ENCODE results near the gene MFNG. TPM values are rescaled to one million over a fixed set of nuclear protein-coding genes. Genes with fewer than 3 reads are reported as not detected.

MFNG gene, protein sequence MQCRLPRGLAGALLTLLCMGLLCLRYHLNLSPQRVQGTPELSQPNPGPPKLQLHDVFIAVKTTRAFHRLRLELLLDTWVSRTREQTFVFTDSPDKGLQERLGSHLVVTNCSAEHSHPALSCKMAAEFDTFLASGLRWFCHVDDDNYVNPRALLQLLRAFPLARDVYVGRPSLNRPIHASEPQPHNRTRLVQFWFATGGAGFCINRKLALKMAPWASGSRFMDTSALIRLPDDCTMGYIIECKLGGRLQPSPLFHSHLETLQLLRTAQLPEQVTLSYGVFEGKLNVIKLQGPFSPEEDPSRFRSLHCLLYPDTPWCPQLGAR
- total RNA-seq (2014; rRNA removed; shearing (Covaris generic)) = 2.0 and 2.5 TPM in 2 replicates

DNA sequence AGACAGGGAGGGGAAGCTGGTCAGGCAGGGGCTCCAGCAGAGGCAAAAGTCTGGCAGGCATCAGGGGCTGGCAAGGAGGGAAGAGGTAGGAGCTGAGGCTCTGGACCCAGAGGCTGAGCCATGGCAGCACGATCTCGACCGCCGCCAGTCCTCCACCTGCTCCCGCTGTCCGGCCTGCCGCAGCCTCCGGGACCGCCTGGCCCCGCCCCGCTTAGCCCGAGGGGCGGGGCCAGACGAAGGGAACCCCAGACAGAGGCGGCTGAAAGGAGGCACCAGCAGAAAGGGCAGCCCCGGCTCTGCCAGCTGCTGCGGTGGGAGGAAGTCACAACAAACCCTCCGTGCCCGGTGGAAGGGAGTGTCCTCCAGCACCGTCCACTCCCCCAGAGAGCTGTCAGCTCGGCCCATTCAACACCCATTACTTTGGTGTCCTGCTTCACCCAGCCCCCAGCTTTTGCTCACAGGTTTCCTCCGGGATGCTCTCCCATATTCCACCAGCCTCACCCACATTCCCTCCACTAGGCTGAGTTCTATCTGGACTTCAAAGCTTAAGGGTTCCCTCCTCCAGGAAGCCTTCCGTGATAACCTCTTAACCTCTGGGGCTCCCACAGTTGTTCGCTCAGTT is at the start of gene MFNG:
MFNG (minus strand) TSS at position 161 of the 622 bp plus-strand sequence. CDS start 207 bp downstream, outside the sequence.

DNA sequence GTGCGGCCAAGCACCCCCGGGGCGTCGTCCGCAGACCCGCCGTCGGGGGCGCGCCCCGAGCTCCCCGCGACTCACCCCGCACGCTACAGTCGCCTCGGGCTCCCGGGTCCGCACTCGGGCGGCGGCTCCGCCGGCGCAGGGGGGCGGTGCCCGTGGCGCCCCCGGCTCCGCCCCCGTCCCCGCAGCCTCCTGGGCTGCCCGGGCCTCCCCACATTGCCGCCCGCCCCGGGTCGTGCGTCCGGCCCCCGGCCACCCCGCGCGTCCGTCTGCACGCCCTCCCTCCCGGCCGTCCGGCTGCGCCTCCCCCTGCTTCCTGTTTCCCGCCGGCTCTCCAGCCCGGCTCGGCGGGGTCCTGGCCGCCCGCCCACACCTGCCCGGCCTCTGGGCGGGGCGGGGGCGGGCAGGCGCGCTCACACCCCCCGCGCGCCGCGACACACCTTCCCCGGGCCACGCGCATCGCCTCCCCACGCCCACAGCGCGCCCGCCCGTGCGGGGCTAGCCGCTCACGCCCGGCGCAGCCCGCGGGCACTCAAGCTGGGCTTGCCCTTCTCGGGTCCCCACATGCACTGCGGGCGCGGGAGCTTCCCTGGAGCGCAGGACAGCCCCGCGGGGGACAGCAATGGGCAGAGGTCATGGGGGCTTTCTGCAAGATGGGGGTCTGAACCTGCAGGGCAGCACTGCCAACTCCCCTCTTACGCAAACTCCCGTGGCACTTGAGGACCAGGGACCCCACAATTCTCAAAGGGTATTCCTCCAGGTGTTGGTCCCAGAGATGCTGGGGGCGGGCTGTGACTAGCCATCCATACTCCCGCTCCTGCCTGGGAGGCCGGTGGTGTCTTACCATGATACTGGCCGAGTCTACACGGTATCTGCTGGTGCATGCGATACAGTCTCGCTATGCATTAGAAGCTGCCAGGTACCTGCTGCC is 33.3 kb upstream of the MFNG start, which contains the start of gene CARD10:
CARD10 (minus strand) TSS at position 148 of the 928 bp plus-strand sequence. CDS start 215 bp downstream, outside the sequence.

DNA sequence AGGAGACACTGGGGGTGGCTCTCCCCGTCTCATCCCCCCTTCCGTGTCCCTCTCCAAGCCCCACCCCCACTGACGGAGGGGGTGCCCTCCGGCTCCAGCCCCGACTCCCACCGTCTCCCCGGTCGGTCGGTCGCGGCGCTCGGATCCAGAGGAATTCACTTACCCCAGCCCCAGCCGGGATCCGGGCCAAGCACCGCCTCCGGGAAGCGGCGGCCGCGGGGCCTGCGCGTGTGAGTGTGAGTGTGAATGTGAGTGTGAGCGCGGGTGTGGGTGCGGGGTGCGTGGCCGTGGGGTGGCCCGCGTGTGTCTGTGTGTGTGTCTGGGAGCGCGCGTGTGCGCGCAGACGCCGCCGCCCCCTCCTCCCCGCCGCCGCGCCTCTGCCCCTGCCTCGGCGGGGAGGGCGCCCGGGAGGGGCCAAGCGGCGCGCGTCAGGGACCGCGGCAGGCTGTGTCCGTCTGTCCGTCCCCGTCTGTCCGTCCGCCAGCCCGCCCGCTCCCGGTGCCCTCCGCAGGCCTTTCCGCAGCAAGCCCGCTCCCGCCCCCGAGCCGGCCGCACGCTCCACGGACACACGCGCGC is 59.0 kb downstream of the MFNG start, which contains the start of gene ELFN2:
ELFN2 (minus strand) TSS at position 345 of the 576 bp plus-strand sequence. CDS start 51,945 bp downstream, outside the sequence.

Other genes starting within 250 kb of the MFNG start
- gene RAC2, start 242.1 kb downstream of the MFNG start, total RNA-seq (2014; rRNA removed; shearing (Covaris generic)) = 0.40 TPM in 1 of 2 replicates, not detected in the other
- 0.32 and 2.7 TPM in 2 replicates for gene CYTH4, start 203.9 kb downstream of the MFNG start, total RNA-seq (2014; rRNA removed; shearing (Covaris generic))
- 0.13 and 0.30 TPM in 2 replicates for gene ELFN2, start 58.9 kb downstream of the MFNG start, total RNA-seq (2014; rRNA removed; shearing (Covaris generic))
- gene CARD10, start 33.0 kb upstream of the MFNG start, total RNA-seq (2014; rRNA removed; shearing (Covaris generic)) = 35.8 and 36.7 TPM in 2 replicates
- 7.6 and 10.9 TPM in 2 replicates for gene CDC42EP1, start 74.1 kb upstream of the MFNG start, total RNA-seq (2014; rRNA removed; shearing (Covaris generic))
- gene LGALS2, start 93.7 kb upstream of the MFNG start, total RNA-seq (2014; rRNA removed; shearing (Covaris generic)) = not detected in 2 replicates
- gene GGA1, start 122.5 kb upstream of the MFNG start, total RNA-seq (2014; rRNA removed; shearing (Covaris generic)) = 73.5 and 73.7 TPM in 2 replicates
- gene SH3BP1, start 153.3 kb upstream of the MFNG start, total RNA-seq (2014; rRNA removed; shearing (Covaris generic)) = 11.0 and 14.9 TPM in 2 replicates
- 29.7 and 30.5 TPM in 2 replicates for gene PDXP, start 172.3 kb upstream of the MFNG start, total RNA-seq (2014; rRNA removed; shearing (Covaris generic))
- gene LGALS1, start 189.3 kb upstream of the MFNG start, total RNA-seq (2014; rRNA removed; shearing (Covaris generic)) = 1,695 and 1,774 TPM in 2 replicates
- gene NOL12, start 200.0 kb upstream of the MFNG start, total RNA-seq (2014; rRNA removed; shearing (Covaris generic)) = 52.5 and 60.5 TPM in 2 replicates
- gene TRIOBP, start 210.7 kb upstream of the MFNG start, total RNA-seq (2014; rRNA removed; shearing (Covaris generic)) = 114 and 118 TPM in 2 replicates

All from A375 (cell line).